Endothelial cell of umbilical vein (primary cell): ENCODE results near the gene TSPAN4. TPM values are rescaled to one million over a fixed set of nuclear protein-coding genes. Genes with fewer than 3 reads are reported as not detected.

Experiments used
- BruUV-seq: library from RNA; stranded (reverse); fragments of 400-500 nt; replicated peaks from 2 replicates; lab custom pipeline; 2021; lab: Mats Ljungman, UMichigan
- CTCF ChIA-PET: fragments of 300-600, 350-600 bp; sonication (Branson Sonifier 250); formaldehyde crosslinking; loops from one replicate; lab custom pipeline; 2021; ENCODE audit warnings: antibody characterized with exemption, inconsistent platforms; lab: Charles Lee
- POLR2A ChIA-PET: fragments of 300-600, 350-600 bp; sonication (Branson Sonifier 250); formaldehyde crosslinking; loops from one replicate; lab custom pipeline; 2021; ENCODE audit warnings: antibody characterized with exemption, inconsistent platforms; lab: Charles Lee
- DNase-seq: peaks from one replicate; pipeline ENCODE4 v3.0.0-alpha.2; 2011; ENCODE audit warnings: low read depth, low spot score
- FAIRE-seq: peaks from 2 replicates; lab custom pipeline; 2011; peaks lifted over from hg19 to GRCh38; lab: Jason Lieb, UNC
- H2AFZ ChIP-seq: 2 replicates; pipeline ENCODE4 v1.6.0; 2012; ENCODE audit warnings: low read depth, low read length, control low read depth, inconsistent platforms
- H3K27ac ChIP-seq: 2 replicates; pipeline ENCODE4 v1.5.1; 2011; ENCODE audit warnings: low read depth, mild to moderate bottlenecking, control low read depth, low read length, moderate library complexity; ENCODE audit not compliant: insufficient read depth
- H3K27me3 ChIP-seq, 2 experiments: 2 replicates each; pipeline versions ENCODE4 v1.6.0 to v1.6.1; 2011; ENCODE audit warnings: low read length in 2 of 2, mixed read lengths in 1 of 2; ENCODE audit not compliant: control insufficient read depth in 2 of 2, insufficient read depth in 2 of 2
- H3K36me3 ChIP-seq, 2 experiments: 2 replicates in 1 of 2; 3 replicates in 1 of 2; pipeline ENCODE4 v1.5.1; 2011; ENCODE audit warnings: low read length in 2 of 2, mild to moderate bottlenecking in 1 of 2, moderate library complexity in 1 of 2; ENCODE audit not compliant: control insufficient read depth in 2 of 2, insufficient read depth in 2 of 2; ENCODE audit errors: extremely low read depth in 1 of 2
- H3K4me1 ChIP-seq: 3 replicates; pipeline ENCODE4 v1.5.1; 2011; ENCODE audit warnings: mild to moderate bottlenecking, low read length; ENCODE audit not compliant: control insufficient read depth, insufficient read depth; ENCODE audit errors: extremely low read depth
- H3K4me2 ChIP-seq: 2 replicates; pipeline ENCODE4 v1.6.1; 2011; ENCODE audit warnings: low read length, control low read depth, mixed read lengths; ENCODE audit not compliant: insufficient read depth
- H3K4me3 ChIP-seq, 3 experiments: fragments of 200-600 bp in 1 of 3; sonication (generic), shearing (Covaris generic) in 1 of 3; replicated peaks in 1 of 3; 2 replicates each; pipeline ENCODE4 v1.5.1; 2011 to 2016; ENCODE audit warnings: control low read depth in 3 of 3, low read length in 3 of 3, mild to moderate bottlenecking in 2 of 3, inconsistent platforms in 1 of 3, low read depth in 1 of 3, moderate library complexity in 1 of 3; ENCODE audit not compliant: insufficient read depth in 1 of 3
- H3K79me2 ChIP-seq: 2 replicates; pipeline ENCODE4 v1.6.0; 2012; ENCODE audit warnings: low read length, inconsistent platforms; ENCODE audit not compliant: control insufficient read depth, insufficient read depth
- H3K9ac ChIP-seq: replicated peaks from 2 replicates; pipeline ENCODE3; 2011; ENCODE audit warnings: low read length, control low read depth; ENCODE audit not compliant: insufficient read depth; ENCODE audit errors: extremely low read depth
- H3K9me1 ChIP-seq: replicated peaks from 3 replicates; pipeline ENCODE4 v1.6.0; 2011; ENCODE audit warnings: mild to moderate bottlenecking, low read length; ENCODE audit not compliant: control insufficient read depth, insufficient read depth; ENCODE audit errors: extremely low read depth
- H3K9me3 ChIP-seq: replicated peaks from 2 replicates; pipeline ENCODE4 v1.5.1; 2012; ENCODE audit warnings: low read length, inconsistent platforms; ENCODE audit not compliant: control insufficient read depth, insufficient read depth
- H4K20me1 ChIP-seq: replicated peaks from 2 replicates; pipeline ENCODE3; 2011; ENCODE audit warnings: mild to moderate bottlenecking, low read length; ENCODE audit not compliant: control insufficient read depth, insufficient read depth; ENCODE audit errors: extremely low read depth
- CTCF ChIP-seq, 2 donors: IDR thresholded peaks; 1 replicate in 1 of 2; 2 replicates in 1 of 2; pipeline ENCODE4 v1.5.1; 2011; ENCODE audit warnings: low read length in 2 of 2, mild to moderate bottlenecking in 2 of 2, moderate library complexity in 2 of 2, control low read depth in 1 of 2, inconsistent platforms in 1 of 2, low read depth in 1 of 2; ENCODE audit not compliant: insufficient read depth in 1 of 2; ENCODE audit errors: extremely low read depth in 1 of 2
- EZH2 ChIP-seq: IDR thresholded peaks from 2 replicates; pipeline ENCODE4 v1.6.1; 2012; ENCODE audit warnings: borderline replicate concordance, low read depth, mild to moderate bottlenecking, moderate library complexity, low read length, inconsistent platforms; ENCODE audit not compliant: severe bottlenecking
- FOS ChIP-seq: IDR thresholded peaks from 2 replicates; pipeline ENCODE4 v1.6.1; 2011; ENCODE audit warnings: mild to moderate bottlenecking, low read length, moderate library complexity, borderline replicate concordance; ENCODE audit not compliant: insufficient read depth
- GATA2 ChIP-seq: IDR thresholded peaks from 2 replicates; pipeline ENCODE4 v1.7.0; 2011; ENCODE audit warnings: low read depth, mild to moderate bottlenecking, moderate library complexity, mixed read lengths, low read length; ENCODE audit not compliant: insufficient read length, insufficient read depth
- JUN ChIP-seq: IDR thresholded peaks from 2 replicates; pipeline ENCODE4 v1.6.1; 2011; ENCODE audit warnings: borderline replicate concordance, low read depth; ENCODE audit not compliant: insufficient read length, insufficient read depth
- MYC ChIP-seq: IDR thresholded peaks from one replicate; pipeline ENCODE4 v1.6.1; 2011; ENCODE audit warnings: mild to moderate bottlenecking, low read depth, low read length
- POLR2A ChIP-seq: IDR thresholded peaks from 2 replicates; pipeline ENCODE4 v1.6.1; 2012; ENCODE audit warnings: low read depth, mild to moderate bottlenecking, control low read depth, low read length
- POLR2AphosphoS5 ChIP-seq: IDR thresholded peaks from 2 replicates; pipeline ENCODE4 v1.6.1; 2012; ENCODE audit warnings: low read depth, mild to moderate bottlenecking, control low read depth, low read length, moderate library complexity; ENCODE audit not compliant: insufficient read depth
- dilution Hi-C: fragments of 300-500 bp; cut with MboI; formaldehyde crosslinking; loops from one replicate; pipeline ENCODE4 v1.15.0; 2019; ENCODE audit warnings: low sequenced_read_pairs; ENCODE audit not compliant: extremely low pct_ligation_motif_present
- intact Hi-C: fragments of 100-400 bp; cut with micrococcal nuclease; formaldehyde crosslinking; loops from one replicate; pipeline ENCODE4 v1.10.0; 2022
- polyA plus RNA-seq, 4 experiments: library from polyadenylated mRNA; depleted of rRNA in 3 of 4; stranded (reverse) in 3 of 4; unstranded in 1 of 4; fragments of >200 nt; gene quantifications; 2 replicates each; pipeline versions ENCODE4 v1.2.1 to v1.2.3, GENCODE V29; 2011 to 2012; ENCODE audit warnings: missing spikeins in 1 of 4
- total RNA-seq: library from RNA; stranded (reverse); gene quantifications from 2 replicates; pipeline ENCODE4 v1.2.3, GENCODE V29; 2021
- TF ChIP-seq, protein P1 (sequence below): IDR thresholded peaks from 2 replicates; pipeline ENCODE4 v1.6.1; 2011; ENCODE audit not compliant: insufficient read depth, insufficient read length

TSPAN4 gene
- total and polyA plus RNA-seq, 2 donors (not counting 3 experiments of a cell fraction or from before 2014, with no cell fraction given): 114 to 199 TPM

DNA sequence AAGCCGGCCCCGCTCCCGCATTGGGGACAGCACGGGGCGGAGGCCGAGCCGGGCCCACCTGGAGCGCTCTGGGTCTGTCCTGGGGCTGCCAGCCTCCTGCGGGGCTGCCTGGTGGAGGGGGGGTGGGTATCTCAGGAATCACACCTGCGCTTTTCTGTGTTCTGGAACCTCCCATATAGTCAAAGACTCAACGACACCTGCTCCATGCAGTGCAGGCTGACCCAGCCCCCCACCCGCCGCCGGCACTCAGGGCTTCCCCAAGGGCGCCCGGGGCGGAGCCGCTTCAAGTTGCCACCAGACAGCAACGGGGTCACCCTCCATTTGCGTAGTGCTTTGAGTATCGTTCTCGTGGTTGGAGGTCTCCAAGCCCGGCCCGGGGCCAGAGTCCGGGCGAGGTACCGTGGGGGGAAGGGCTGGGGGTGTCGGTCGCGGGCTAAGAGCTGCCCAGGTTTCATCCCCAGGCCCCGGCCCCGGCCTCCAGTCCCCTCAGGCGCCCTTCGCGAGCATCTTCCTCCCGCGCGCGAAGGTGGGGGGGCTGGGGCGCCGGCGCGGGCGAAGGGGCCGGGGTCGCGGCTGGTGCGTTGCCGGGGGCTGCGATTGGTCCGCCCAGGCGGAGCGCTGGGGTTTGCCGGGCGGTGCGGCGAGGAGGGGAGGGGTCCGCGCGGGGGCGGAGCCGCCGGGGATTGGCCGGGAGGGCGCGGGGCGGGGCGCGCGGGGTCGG is 6.6 kb downstream of the TSPAN4 start:
- dilution Hi-C loops (no loop called here), intact Hi-C loops (loop anchor here (1.0 to 5.0 kb wide), 2 partner anchors 49 to 128 kb away; no protein-coding TSS in a partner anchor)
- BruUV-seq: no TSS peak
- Histone ChIP-seq H3K4me1 (peaks cover 26% of the 10 kb centered on the region), H3K27me3 (no peaks in the 10 kb centered on the region), H3K4me2 (peak overlapping the region; percentile 42), H3K9me3 (no peaks in the 10 kb centered on the region), H4K20me1 (no peaks in the 10 kb centered on the region), H3K4me3 (peak overlapping the region; percentile 24 to 47 (median 37)), H3K27ac (no peak overlapping the region), H3K9me1 (no peaks in the 10 kb centered on the region), H3K36me3 (no peaks in the 10 kb centered on the region), H3K79me2 (peaks cover 13% of the 10 kb centered on the region), H2AFZ (no peak overlapping the region), H3K9ac (no peak overlapping the region)
- DNase-seq (peak; percentile 28), FAIRE-seq (no peak)
- no peak for TF ChIP-seq POLR2AphosphoS5
- TF ChIP-seq JUN: no peak
- TF ChIP-seq, protein P1, sequence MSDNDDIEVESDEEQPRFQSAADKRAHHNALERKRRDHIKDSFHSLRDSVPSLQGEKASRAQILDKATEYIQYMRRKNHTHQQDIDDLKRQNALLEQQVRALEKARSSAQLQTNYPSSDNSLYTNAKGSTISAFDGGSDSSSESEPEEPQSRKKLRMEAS: no peak
- TF ChIP-seq FOS: no peak
- no peak for TF ChIP-seq POLR2A
- TF ChIP-seq CTCF (IDR thresholded peaks at IDR 0.05; ENCODE audit: extremely low read depth in 1 of 2, insufficient read depth in 1 of 2, low read depth in 1 of 2, low read length in 2 of 2): no peak
- TF ChIP-seq EZH2: no peak
- no peak for TF ChIP-seq MYC
- no peak for TF ChIP-seq GATA2
- ChIA-PET CTCF (interaction anchor here (0.8 to 3.3 kb wide), 8 partner anchors 18 to 206 kb away, joined by 3 to 46 read pairs (median 5); no protein-coding TSS in a partner anchor), POLR2A (no interaction called here)
